GM13977 (cell line): ENCODE measurements around the gene PLAGL1.

Experiments used
- DNase-seq: peaks from one replicate; pipeline ENCODE4 v3.0.0; 2012; ENCODE audit warnings: low spot score
- CTCF ChIP-seq: IDR thresholded peaks from 2 replicates; pipeline ENCODE4 v1.5.1; 2012; ENCODE audit warnings: mild to moderate bottlenecking, control low read depth; ENCODE audit not compliant: insufficient read depth; ENCODE audit errors: extremely low read depth, missing control alignments
- in situ Hi-C: fragments of 300-500 bp; cut with MboI; formaldehyde crosslinking; loops from one replicate; pipeline ENCODE4 v1.12.0; 2022; ENCODE audit warnings: low sequenced_read_pairs, low pct_unique_long_range_greater_than_20kb, mixed read lengths, inconsistent platforms; ENCODE audit not compliant: unreplicated experiment

PLAGL1 gene

GRCh38 chr6:143900358-143900757 lies 107.7 kb downstream of the PLAGL1 start:
- no peak for DNase-seq
- TF ChIP-seq CTCF: no peak
- in situ Hi-C loops: no loop called here

- in situ Hi-C loops: no loop called here
- TF ChIP-seq CTCF: no peak
- DNase-seq: no peak
These were observed 111.8 kb downstream of the PLAGL1 start for GRCh38 chr6:143896126-143896860.

- in situ Hi-C loops: no loop called here
- TF ChIP-seq CTCF: no peak
- no peak for DNase-seq
These were observed 113.4 kb downstream of the PLAGL1 start for GRCh38 chr6:143894655-143895054.
